ENCODE results near the gene RPS6KA1. TPM values are rescaled to one million over a fixed set of nuclear protein-coding genes. Genes with fewer than 3 reads are reported as not detected.
"Not testable (repeated sequence)": the region's sequence is repeated elsewhere in the genome, so short reads cannot be mapped to it uniquely, and the experiment has no call there.

The RPS6KA1 gene
- total RNA-seq, 4 donors from 2014 or later: 69.3 to 311 (median 292) TPM

- TF ChIP-seq CTCF (IDR thresholded peaks at IDR 0.05) (no peak), POLR2A (IDR thresholded peaks at IDR 0.05) (no peak)
- Histone ChIP-seq H3K9me3 (peaks cover 0 to 7% (median 3%) of the 10 kb centered on the region in 4 donors), H3K27me3 (no peaks in the 10 kb centered on the region), H3K4me3 (no peak overlapping the region), H3K36me3 (no peaks in the 10 kb centered on the region), H3K27ac (no peak overlapping the region), H3K4me1 (no peaks in the 10 kb centered on the region)
- no peak for DNase-seq
Observed at GRCh38 chr1:26583646-26584485, 54.3 kb downstream of the RPS6KA1 start.

GRCh38 chr1:26584588-26584987 lies 55.0 kb downstream of the RPS6KA1 start:
- not testable (repeated sequence) for H3K27ac ChIP-seq, H3K4me1 ChIP-seq, DNase-seq, H3K9me3 ChIP-seq, H3K4me3 ChIP-seq, H3K36me3 ChIP-seq, H3K27me3 ChIP-seq

GRCh38 chr1:26585471-26585870 lies 55.9 kb downstream of the RPS6KA1 start:
- Histone ChIP-seq H3K27me3 (no peaks in the 10 kb centered on the region), H3K36me3 (no peaks in the 10 kb centered on the region), H3K9me3 (peaks cover 0 to 7% (median 3%) of the 10 kb centered on the region in 4 donors), H3K4me3 (no peak overlapping the region), H3K4me1 (no peaks in the 10 kb centered on the region), H3K27ac (no peak overlapping the region)
- no peak for DNase-seq
- TF ChIP-seq POLR2A (IDR thresholded peaks at IDR 0.05) (no peak), CTCF (IDR thresholded peaks at IDR 0.05) (no peak)

- no peaks in the 10 kb centered on the region for H3K27me3 ChIP-seq
- TF ChIP-seq POLR2A (IDR thresholded peaks at IDR 0.05) (no peak), CTCF (IDR thresholded peaks at IDR 0.05) (no peak)
- no peaks in the 10 kb centered on the region for H3K4me1 ChIP-seq
- no peaks in the 10 kb centered on the region for H3K36me3 ChIP-seq
- H3K9me3 ChIP-seq: peaks cover 0 to 4% (median 2%) of the 10 kb centered on the region in 4 donors
- no peak overlapping the region for H3K27ac ChIP-seq
- no peak for DNase-seq
- no peak overlapping the region for H3K4me3 ChIP-seq
Observed at GRCh38 chr1:26593385-26593784, 63.8 kb downstream of the RPS6KA1 start.

GRCh38 chr1:26594593-26594992 lies 65.0 kb downstream of the RPS6KA1 start:
- DNase-seq, H3K4me1 ChIP-seq: not testable (repeated sequence)

GRCh38 chr1:26597629-26598039 lies 68.1 kb downstream of the RPS6KA1 start:
- Histone ChIP-seq H3K36me3 (no peaks in the 10 kb centered on the region), H3K4me1 (no peaks in the 10 kb centered on the region), H3K9me3 (no peaks in the 10 kb centered on the region), H3K27ac (no peak overlapping the region), H3K27me3 (no peaks in the 10 kb centered on the region), H3K4me3 (no peak overlapping the region)
- no peak for DNase-seq
- TF ChIP-seq CTCF (IDR thresholded peaks at IDR 0.05) (peak; percentile 74 to 98 (median 77)), POLR2A (IDR thresholded peaks at IDR 0.05) (no peak)

More at GRCh38 chr1:26594593-26594992, 65.0 kb downstream of the RPS6KA1 start:
- H3K36me3 ChIP-seq, H3K27me3 ChIP-seq, H3K4me3 ChIP-seq, H3K9me3 ChIP-seq, H3K27ac ChIP-seq: not testable (repeated sequence)

All from Peyer's patch (tissue), 4 donors.